ENCODE data around the gene ADD3.
"Not testable (repeated sequence)": the region's sequence is repeated elsewhere in the genome, so short reads cannot be mapped to it uniquely, and the experiment has no call there.

Gene ADD3

GRCh38 chr10:109975244-109976190 is 32.3 kb upstream of the ADD3 start:
- DNase-seq (ENCODE audit: low read depth), result no peak

GRCh38 chr10:109976681-109977080 is 31.1 kb upstream of the ADD3 start:
- no peak for DNase-seq (ENCODE audit: low read depth)

- no peak for DNase-seq (ENCODE audit: low read depth)
These were observed 30.4 kb upstream of the ADD3 start for GRCh38 chr10:109977382-109977806.

DNA sequence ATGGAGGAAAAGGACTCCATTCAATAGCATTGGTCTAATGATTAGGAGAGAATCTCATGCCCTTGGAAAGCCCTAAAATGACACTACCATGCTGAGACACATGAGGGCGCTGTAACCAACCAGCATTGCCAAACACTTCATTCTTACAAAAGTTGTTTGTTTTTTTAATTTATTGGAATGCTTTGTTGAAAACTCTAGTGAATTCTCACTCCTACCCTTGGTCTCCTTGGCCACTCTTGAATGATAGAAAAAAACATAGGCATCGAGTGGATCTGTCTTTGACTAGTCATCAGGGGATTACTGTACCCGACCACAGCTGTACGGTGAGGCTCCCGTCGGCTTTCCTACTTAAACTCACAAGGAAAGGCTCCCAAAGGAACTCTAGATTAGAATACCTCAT is 29.3 kb upstream of the ADD3 start:
- peak; percentile 60 for DNase-seq (ENCODE audit: low read depth)

DNA sequence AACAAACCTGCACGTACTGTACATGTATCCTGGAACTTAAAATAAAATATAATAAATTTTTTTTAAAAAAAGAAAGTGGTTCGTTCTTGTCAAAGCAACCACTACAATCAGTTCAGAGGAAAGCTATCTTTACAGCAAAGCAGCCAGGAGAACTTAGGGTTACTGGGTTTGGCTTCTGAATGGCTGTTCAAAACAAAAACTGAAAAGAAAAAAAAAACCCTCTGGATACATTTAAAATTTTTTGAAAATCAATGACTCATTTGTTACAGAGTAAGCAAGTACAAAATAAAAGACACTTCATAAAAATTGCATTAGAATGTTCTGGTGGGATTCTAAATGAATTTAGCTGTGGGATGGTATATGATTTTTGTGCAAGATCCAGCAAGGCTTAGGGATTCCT is 28.6 kb upstream of the ADD3 start:
- DNase-seq (ENCODE audit: low read depth), result no peak

- DNase-seq (ENCODE audit: low read depth), result no peak
These were observed 26.1 kb upstream of the ADD3 start for GRCh38 chr10:109981650-109982049.

GRCh38 chr10:109982123-109982522 is 25.7 kb upstream of the ADD3 start:
- no peak for DNase-seq (ENCODE audit: low read depth)

DNA sequence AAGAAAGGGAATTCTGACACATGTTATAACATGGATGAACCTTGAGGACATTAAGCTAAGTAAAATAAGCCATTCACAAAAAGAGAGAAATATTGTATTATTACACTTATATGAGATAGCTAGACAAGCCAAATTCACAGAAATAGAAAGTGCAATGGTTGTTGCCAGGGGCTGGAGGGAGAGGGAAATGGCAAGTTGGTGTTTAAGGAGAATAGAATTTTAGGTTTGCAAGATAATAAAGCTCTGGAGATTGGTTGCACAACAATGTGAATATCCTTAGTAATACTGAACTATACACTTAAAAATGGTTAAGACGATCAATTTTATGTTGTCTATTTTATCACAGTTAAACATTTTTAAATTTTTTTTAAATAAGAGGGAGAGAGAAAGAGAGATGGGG is 25.0 kb upstream of the ADD3 start:
- DNase-seq (ENCODE audit: low read depth), result no peak

- no peak for DNase-seq (ENCODE audit: low read depth)
These were observed 23.8 kb upstream of the ADD3 start for GRCh38 chr10:109984013-109984412.

- not testable (repeated sequence) for DNase-seq (ENCODE audit: low read depth)
These were observed 22.0 kb upstream of the ADD3 start for GRCh38 chr10:109985768-109986167.

- no peak for DNase-seq (ENCODE audit: low read depth)
These were observed 20.2 kb upstream of the ADD3 start for GRCh38 chr10:109987452-109988211.

GRCh38 chr10:109988212-109988596 is 19.6 kb upstream of the ADD3 start:
- no peak for DNase-seq (ENCODE audit: low read depth)

DNA sequence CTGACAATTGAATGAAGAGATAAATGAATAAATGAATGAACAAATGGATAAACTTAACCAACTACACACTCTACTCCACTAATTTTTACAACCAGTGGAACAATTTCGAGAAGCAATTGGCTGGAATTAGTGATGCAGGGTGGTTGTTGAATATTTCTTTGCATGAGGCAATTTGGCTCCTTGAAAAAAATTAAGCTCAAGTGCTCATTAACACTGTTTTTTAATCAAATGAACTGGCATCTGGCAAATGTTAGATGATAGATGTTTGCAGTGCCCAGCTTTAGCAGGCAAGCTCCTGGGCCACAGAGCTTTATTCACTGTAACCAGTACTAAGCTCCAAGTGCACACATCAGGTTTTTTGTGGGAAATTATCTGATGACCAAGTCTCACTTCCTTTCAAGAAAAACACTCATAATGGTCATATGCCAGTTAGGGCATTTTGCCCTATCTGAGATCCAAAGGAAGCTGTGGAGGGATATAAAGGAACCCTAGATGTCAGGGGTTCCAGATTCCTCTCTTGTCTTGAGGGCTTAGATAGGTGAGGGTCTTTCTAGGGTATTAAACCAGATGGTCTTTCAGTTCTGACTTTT is 16.4 kb upstream of the ADD3 start:
- no peak for DNase-seq (ENCODE audit: low read depth)

DNA sequence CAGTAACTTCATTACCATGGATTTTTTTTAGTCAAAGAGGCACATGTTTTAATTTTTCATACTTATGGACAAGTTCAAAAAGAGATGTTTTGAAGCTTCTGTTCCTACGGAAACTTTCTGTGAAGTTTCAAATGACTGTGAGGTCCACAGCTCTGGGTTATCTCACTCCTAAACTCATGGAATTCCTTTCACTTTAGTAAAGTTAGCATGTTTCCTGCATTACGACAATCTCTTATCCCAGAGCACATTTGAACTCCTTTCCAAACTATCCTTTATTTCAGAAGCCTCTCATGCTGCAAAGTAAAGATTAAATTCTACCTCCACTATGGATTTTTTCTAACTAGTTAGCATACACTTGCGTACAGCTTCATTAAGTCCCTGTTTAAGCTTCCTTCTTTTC is 15.3 kb upstream of the ADD3 start:
- no peak for DNase-seq (ENCODE audit: low read depth)

DNA sequence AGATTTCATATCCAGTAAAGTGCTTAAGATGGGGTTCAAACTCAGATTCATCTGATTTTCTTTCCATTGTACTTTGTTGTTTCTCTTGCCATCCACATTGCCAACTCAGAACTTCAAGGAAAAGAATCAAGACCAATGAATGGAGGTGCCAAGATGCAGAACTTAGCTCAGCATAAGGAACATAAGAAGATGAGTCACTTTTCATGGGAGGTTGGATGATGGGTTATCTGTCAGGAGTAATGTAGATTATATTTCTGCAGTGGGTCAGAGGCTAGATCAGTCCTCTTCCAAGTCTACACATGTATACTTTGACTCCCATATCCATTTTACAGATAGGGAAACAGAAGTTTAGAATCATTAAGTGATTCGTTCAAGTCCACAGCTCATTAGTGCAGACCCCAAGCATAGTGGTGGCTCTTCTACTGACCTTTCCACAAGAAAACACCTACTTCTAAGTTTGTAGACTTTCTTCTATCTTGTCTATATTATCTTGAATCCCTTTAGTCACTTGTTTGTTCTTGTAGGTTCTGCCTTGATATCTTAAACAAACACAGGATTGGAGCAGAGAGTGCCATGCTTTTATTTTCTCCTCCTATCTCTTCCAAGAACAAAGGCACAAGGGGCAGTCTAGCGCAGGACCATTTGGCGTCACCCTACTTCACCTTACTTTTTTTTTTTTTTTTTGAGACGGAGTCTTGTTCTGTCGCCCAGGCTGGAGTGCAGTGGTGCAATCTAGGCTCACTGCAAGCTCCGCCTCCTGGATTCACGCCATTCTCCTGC is 14.0 kb upstream of the ADD3 start:
- DNase-seq (ENCODE audit: low read depth), result no peak

- no peak for DNase-seq (ENCODE audit: low read depth)
These were observed 12.8 kb upstream of the ADD3 start for GRCh38 chr10:109994711-109995577.

- DNase-seq (ENCODE audit: low read depth), result no peak
These were observed 12.2 kb upstream of the ADD3 start for GRCh38 chr10:109995595-109995994.

DNA sequence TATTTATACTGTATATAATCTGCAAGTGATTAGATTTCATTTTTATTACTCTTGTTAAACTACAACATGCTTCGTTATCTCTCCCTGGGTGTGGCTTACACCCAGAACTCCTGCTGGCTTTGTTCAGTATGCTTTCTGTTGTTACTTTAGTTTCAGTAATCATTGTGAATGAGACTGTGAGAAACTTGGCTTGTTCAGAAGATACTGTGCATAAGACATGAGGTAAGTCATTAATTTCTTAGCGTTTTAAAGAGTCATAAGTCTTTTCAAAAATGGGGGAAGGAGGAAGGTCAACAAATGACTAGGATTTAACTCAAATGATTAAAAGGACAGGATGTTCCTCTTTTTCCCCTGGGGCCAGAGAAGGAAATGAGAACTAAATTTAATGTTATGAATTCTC is 11.6 kb upstream of the ADD3 start:
- no peak for DNase-seq (ENCODE audit: low read depth)

- no peak for DNase-seq (ENCODE audit: low read depth)
These were observed 11.0 kb upstream of the ADD3 start for GRCh38 chr10:109996766-109997171.

- no peak for DNase-seq (ENCODE audit: low read depth)
These were observed 10.6 kb upstream of the ADD3 start for GRCh38 chr10:109997233-109997632.

- no peak for DNase-seq (ENCODE audit: low read depth)
These were observed 9.3 kb upstream of the ADD3 start for GRCh38 chr10:109998513-109998912.
